Measurements from ENCODE around the gene NHEJ1.

NHEJ1 gene

DNA sequence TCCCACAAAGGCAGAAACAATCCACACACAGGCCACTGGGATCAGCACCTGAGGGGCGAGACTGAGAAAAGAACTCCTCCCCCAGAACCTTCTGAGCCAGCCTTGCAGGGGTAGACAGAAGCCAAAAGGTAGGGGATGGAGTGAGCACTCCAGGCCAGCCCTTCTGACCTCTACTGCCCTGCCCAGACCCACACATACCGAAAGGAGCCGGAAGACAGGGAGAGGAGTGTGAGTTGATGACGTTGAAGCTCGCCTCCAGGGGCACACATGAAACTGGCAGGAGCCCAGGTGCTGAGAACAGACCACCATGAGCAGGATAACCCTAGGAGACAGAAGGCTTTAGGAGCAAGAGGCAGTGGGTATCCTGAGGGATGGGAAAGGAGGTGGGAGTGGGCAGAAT is 7.4 kb upstream of the NHEJ1 start:
- DNase-seq (ENCODE audit: low spot score): no peak

- no peak for DNase-seq (ENCODE audit: low spot score)
Measured at GRCh38 chr2:219165058-219165911, 4.7 kb upstream of the NHEJ1 start.

DNA sequence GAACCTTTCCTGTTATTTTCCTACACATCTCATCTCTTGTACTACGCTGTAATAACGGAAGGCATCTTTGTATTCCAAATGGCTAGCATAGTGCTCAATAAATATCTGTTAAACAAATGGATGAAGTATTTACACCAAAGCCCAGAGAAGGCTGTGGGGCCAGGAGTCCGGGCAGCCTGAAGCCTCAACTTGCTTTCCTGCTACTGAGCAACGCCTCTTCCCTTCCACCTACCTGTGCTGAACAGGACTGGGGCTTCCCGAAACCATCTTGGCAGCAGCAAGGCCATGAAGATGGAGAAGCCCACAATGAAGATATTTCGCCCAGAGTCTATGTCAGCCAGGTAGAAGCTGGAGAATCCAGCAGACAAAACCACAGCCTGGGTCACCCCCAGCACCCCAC is 2.5 kb upstream of the NHEJ1 start:
- DNase-seq (ENCODE audit: low spot score): no peak

DNA sequence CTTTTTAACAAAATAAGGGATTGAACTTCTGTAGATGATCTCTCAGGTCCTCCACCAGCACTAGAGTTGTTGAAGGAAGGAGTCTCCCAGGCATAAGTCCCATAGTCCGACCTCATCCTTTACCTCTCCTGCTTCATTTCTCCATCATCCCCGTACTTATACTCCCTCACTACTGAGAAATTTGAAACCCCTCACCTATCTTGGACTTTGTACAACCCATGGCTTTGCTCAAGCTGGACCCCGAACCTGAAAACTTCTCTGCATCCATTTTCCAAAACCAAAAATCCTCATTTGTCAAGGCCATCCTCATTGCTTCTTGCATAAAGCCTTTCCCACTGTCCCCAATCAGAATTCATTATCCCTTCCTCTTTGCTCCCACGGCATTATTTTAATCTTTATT is 482 bp upstream of the NHEJ1 start:
- DNase-seq (ENCODE audit: low spot score): no peak

GRCh38 chr2:219159771-219160185 is 837 bp downstream of the NHEJ1 start:
- no peak for DNase-seq (ENCODE audit: low spot score)

- no peak for DNase-seq (ENCODE audit: low spot score)
Measured at GRCh38 chr2:219158586-219158985, 2.0 kb downstream of the NHEJ1 start.

DNA sequence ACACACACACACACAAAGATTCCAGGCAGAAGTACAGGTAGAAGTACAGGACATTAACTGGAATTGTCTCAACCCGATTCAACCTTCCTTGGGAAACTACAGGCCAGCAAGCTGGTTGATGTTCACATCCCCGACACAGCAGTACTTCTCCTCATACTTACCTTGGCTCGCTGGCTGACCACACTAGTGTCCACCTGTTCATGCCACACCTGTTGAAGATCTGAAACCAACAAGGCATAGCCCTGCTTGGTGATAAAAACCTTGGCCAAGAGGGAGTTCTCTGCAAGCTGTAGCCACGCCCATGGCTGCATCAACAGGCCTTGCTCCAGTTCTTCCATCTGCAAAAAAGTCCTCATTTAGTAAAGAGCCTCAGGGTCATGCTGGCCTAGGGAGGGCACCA is 2.6 kb downstream of the NHEJ1 start:
- DNase-seq (ENCODE audit: low spot score): no peak

GRCh38 chr2:219157396-219157795 is 3.2 kb downstream of the NHEJ1 start:
- no peak for DNase-seq (ENCODE audit: low spot score)

- DNase-seq (ENCODE audit: low spot score): peak; percentile 68
Measured at GRCh38 chr2:219155054-219155644, 5.5 kb downstream of the NHEJ1 start.

DNA sequence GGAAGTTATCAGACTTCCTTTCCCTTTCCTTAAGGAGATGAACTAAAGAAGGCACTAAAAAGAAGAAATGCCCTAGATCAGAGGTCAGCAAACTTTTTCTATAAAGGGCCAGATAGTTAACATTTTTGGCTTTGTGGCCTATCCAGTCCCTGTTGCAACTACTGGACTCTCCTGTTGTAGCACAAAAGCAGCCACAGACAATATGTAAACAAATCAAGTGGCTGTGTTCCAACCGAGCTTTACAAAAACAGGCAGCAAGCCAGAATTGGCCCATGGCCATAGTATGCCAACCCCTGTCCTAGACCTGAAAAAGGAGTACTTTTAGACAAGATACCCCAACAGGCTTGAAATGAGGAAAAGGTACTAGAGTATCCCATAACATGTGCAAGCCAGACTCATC is 10.9 kb downstream of the NHEJ1 start:
- no peak for DNase-seq (ENCODE audit: low spot score)

DNA sequence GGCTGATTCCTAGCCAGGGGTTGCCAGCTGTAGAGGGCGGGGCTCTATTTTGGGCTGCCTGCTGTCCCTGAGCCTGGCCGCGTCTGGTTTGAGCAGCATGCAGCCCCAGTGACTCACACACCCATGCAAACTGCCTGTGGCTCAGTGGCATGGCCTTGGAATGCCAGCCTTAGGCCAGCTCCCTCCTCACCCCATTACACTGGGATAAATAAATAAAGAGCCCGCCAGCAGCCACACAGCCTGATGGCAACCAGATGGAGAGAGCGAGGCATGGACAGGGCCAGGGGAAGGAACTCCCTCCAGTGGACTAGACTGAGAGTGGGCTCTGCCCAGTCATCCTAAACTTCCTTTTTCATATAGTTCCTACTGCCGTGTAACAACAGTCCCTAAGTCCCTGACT is 18.3 kb downstream of the NHEJ1 start:
- DNase-seq (ENCODE audit: low spot score): no peak

DNA sequence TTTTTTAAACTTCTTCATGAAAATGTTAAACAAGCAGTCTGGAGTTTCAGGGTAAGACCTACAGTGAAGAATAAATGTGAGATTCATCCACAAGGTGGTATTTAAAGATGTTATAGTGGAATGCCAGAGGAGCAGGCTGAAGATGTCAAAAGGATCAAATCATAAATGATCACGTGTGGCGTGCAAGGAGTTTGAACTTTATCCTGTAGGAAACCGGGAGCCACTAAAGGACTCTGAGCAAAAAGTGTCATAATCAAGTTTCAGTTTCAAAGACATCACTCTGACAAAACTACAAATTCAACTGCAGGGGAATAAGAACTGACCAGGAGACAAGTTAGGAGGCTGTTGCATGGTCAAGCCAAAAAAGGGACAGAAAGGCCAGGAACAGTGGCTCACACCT is 19.9 kb downstream of the NHEJ1 start:
- DNase-seq (ENCODE audit: low spot score): no peak

DNA sequence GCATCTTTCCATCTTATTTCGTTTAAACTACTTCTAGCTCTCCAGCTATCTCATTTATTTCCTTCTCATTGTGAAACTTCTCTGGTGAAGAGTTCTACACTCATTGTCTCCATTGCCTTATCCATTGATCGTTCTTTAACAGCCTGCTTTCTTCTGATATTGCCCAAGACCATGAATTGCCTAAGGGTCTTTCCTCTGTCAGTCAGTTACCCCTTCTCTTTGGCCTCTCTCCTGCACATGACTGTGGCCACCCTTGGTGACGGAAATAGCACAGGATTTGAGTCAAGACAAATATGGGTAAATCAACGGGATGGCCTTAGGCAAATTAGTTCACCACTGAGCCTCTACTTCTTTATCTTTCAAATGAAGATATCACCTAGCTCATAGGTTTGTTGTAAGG is 26.6 kb downstream of the NHEJ1 start:
- no peak for DNase-seq (ENCODE audit: low spot score)

DNA sequence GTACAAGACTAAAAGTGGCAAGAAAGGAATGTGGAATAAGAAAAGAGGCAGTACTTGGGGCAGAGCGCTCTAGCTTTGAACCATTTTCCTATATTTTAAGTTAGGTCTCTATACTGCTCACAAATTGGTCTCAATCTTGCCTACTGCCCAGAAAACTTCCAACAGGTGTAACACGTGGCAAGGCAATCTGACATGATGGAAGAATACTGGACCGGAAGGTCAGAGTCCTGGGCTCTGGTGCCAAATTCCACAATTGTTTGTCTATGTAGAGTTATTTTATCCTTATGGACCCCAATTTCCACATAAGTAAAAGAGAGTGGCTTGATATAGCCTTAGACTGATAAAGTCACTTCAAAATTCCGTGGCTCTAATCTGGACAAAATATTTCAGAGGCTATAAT is 28.9 kb downstream of the NHEJ1 start:
- no peak for DNase-seq (ENCODE audit: low spot score)

DNA sequence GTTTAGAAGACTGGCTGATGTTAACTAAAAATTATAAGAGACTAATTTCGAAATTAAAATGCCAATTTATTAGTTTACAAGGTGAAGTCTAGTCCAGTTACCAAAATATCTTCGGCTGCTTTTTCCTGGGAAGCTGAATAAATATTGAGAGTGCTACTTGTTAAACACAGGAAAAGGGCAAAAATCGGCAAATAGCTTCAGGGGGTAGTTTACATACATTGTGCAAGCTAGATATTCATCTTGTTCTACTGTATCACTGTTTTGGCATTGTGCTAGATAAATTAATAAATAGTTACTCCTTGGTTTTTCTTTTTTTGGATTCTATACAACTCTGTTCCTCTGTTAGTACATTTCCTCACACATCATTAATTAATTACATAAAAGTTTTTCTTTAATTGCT is 29.3 kb downstream of the NHEJ1 start:
- DNase-seq (ENCODE audit: low spot score): no peak

DNA sequence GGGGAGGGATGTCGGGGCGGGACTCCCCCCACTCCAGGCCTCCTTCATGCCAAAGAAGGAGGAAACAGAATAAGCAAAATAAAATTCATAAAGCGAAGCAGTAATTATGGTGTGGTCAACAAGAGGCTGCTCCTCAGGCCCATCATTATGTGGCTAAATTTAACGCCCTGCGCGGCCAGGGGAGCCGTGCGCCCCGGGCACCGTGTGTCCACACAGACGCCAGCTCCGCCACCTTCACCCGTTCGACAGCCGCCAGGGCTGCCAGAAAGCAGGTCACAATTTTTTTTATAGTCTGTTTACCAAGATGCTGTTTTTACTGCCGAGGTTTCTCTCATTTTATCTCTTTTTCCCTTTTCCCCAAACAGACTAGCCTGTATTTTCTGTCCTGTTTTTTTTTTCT is 31.0 kb downstream of the NHEJ1 start:
- DNase-seq (ENCODE audit: low spot score): no peak

GRCh38 chr2:219128396-219128795 is 32.2 kb downstream of the NHEJ1 start:
- no peak for DNase-seq (ENCODE audit: low spot score)

GRCh38 chr2:219127037-219127635 is 33.5 kb downstream of the NHEJ1 start:
- DNase-seq (ENCODE audit: low spot score): no peak

- no peak for DNase-seq (ENCODE audit: low spot score)
Measured at GRCh38 chr2:219126555-219126954, 34.1 kb downstream of the NHEJ1 start.

DNA sequence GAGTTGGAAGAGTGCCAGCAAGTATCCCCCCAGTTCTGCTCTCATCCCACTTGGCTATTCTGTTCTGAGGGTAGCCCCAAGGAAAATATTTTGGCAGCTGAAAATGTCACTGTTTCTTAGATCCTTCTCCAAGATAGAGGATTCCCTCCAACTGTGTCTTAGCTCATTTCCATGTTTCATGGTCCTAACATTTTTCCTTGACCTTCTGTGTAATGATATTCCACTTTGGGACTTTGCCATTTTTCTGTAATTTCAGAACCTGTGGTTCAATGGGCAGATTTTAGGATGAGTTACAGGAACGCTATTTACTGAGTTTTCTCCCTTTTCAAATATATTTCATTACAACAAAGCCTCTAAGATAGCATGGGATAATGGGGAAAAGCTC is 34.7 kb downstream of the NHEJ1 start:
- no peak for DNase-seq (ENCODE audit: low spot score)

- no peak for DNase-seq (ENCODE audit: low spot score)
Measured at GRCh38 chr2:219125225-219125885, 35.3 kb downstream of the NHEJ1 start.

DNA sequence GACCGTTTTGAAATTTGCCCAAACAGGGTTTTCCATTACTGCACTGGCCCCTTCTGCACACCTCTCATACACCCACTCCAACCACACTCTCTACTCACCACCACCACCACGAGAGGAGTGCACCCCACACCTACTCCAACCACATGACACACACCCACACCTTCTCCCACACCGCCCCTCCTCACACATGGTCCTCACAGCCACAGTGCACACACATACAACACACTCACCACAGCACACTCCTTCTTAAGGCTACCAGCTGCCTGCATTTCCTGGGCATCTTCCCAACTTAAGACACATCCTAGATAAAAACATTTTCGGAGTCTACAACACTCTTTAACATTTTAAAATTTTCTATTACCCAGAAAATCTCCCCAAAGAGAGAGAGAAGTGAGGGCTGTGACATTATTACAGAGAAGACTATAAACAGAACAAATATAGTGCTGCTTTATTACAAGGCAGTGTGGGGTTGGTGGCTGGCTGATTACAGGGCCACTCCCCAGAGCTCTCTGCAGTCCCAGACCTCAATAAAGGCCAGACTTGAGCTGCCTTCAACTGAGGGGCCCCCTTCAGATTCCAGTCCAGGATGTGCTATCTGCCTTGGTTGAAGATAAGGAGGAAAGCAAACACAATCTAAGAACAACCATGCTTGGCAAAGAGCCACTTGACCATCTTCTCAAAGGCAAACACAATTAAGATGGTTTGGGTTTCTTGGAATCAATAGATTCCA is 36.1 kb downstream of the NHEJ1 start:
- no peak for DNase-seq (ENCODE audit: low spot score)
